G401 (cell line): ENCODE measurements around the gene PDLIM7. TPM values are rescaled to one million over a fixed set of nuclear protein-coding genes. Genes with fewer than 3 reads are reported as not detected.
"Not testable (repeated sequence)": the region's sequence is repeated elsewhere in the genome, so short reads cannot be mapped to it uniquely, and the experiment has no call there.

ENCODE experiments used
- DNase-seq: peaks from one replicate; pipeline ENCODE4 v3.0.0-alpha.2; 2015; ENCODE audit warnings: low spot score
- in situ Hi-C: cut with HindIII; loops from 2 replicates; pipeline ENCODE4 v1.10.0; 2016; ENCODE audit warnings: low sequenced_read_pairs, mixed read lengths
- total RNA-seq: library from RNA; depleted of rRNA; stranded (reverse); fragments of >200 nt; shearing (Covaris generic); gene quantifications from 2 replicates; pipeline ENCODE4 v1.2.3, GENCODE V29; 2014

PDLIM7 gene
- total RNA-seq, 1 experiment from 2014 or later: 297 TPM

DNA sequence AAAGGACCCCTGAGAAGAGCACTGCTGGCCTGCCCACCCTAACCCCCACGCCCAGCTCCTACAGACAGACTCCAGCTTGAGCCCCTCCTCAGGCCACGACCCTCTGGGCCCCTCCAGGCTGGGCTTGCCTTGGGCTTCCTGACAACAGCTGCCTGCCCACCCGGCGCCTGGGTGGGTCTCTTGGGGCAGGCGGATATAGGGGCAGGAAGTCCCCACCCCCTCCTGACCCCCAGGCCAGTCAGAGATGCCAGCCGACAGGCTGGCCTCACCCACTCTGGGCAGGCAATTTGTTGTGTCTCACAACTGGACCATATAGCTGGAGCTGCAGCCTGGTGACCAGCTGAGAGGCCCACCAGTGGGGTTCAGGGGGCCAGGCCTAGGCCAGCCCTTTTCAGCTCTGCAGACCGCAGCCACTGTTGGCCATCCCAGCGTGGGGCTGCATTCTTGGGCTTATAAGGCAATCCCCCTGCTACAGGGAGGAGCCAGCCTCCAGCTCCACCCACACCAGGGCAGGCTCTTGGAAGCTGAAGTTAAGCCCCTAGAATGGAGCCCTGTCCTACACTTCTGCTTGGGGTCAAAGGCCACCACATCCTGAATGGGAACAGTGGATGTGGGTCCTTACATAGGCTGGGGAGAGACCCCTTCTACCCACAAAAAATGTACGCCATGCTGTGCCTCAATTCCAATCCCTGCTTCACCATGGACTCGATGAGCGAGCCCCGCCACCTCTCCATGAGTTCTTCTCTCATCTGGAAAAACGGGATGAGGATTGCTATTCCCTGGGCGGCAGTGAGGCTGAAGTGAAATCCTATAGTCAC, 2.0 kb downstream of the PDLIM7 start:
- in situ Hi-C loops: no loop called here
- no peak for DNase-seq

DNA sequence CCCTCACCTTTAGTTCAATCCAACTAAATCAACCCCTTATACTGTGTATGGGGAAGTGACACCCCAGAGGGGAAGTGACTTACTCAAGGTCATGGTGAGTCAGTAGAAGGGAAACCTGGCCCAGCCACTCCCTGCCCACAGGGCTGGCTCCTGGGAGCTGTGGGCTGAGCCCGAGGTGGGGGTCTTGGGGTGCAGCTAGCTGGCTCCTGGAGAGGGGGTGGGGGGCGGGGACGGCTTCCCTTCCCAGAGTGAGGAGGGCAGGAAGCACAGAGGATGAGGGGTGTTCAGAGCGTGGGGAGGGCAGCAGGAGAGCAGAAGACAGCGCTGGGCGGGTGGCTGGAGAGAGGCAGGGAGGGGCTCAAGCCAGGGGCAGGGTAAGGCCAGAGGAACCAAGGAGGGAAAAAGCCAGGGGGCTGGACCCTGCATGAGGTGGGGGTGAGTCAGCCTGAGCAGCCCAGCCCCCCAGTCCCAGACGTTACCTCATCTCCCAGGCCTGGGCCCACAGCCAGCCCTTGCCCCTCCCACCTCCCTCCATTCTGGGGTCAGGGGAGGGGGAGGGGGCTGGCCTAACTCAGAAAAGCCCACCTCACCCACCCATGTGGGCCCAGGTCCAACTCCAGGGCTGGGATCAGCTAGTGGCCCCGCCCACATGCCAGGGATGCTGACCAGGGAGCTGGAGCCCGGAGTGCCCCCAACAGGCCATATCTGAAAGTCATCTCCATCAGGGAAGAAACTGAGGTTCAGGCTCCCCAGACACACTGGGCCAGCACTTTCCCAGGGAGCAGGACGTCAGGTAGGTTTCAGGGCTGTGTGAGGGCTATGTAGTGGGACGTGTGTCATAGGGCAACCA, 2.8 kb downstream of the PDLIM7 start:
- in situ Hi-C loops: no loop called here

DNA sequence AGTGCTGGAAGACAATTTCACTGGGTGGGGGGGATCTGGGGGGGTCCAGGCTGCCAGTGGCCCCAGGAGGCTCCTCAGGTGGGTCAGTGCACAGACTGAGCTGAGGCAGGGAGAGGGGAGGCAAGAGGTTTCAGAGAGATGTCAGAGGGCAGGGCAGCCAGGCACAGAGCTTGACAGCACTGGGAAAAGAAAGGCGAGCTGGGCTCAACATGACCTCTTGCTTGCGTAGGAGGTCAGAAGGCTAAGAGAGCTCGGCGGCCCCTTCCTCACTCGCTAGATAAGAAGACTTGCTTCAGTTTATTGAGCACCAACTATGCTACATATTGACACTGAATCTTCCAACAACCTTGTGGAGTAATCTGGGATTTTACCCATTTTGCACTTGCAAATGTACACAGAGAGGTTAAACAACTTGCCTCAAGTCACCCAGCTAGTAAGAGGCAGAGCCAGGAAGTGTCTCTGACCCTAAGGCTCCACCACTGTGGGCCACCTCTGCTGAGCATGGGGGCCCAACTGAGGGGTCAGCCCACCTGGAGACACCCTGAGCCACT, 3.5 kb downstream of the PDLIM7 start:
- in situ Hi-C loops: no loop called here
- DNase-seq: no peak

More for the DNA sequence above, 2.8 kb downstream of the PDLIM7 start:
- DNase-seq: no peak

DNA sequence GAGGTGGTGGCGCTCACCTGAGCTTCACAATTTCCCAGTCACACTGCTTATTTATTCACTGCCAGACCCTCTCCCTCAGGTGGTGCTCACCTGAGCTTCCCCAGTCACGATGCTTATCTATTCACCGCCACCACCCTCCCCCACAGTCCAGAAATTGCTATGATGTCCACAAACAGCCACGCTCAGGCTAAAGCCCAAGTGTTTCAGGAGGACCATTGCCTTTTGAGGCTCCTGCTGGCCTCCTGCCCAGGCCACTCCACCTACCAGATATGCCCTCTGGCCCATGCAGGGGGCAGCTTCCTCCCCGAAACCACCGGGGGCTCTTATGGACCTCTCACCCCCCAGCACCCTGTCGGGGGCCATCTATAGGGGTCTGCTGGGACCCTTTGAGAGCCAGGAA, 4.6 kb downstream of the PDLIM7 start:
- in situ Hi-C loops: no loop called here
- no peak for DNase-seq

DNA sequence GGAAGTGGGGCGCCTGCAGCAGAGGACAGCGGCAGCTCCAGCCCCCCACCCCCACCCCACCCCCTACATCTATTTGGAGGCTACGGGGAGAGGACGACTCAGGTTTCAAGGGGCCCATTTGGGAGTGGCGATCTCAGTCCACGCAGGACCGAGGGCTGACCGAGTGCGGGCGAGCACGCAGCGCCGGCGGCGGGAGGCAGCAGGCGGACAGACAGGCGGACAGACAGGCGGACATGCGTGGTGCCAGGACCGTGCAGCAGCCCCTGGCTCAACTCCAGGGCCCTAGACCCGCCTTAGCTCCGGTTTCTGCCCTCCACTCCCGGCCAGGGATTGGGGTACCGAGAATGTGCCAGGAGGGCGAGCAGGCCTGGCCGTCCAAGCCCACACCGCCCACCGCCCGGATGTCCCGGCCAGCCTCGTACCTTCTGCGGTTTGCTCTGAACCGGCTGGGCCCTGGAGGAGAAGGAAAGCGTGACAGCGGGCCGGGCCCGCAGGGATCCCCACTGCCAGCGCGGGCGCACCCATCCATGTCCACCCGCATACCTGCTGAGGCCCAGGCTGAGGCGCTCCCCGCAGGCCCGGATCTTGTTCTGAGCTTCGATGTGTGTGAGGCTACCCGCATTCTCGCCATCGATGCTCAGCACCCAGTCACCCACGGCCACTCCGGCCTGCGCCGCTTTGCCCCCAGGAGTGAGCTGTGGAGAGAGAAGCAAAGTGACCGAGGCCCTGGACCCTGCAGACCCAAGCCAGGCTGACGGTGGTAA, 5.2 kb downstream of the PDLIM7 start:
- in situ Hi-C loops: no loop called here
- no peak for DNase-seq

DNA sequence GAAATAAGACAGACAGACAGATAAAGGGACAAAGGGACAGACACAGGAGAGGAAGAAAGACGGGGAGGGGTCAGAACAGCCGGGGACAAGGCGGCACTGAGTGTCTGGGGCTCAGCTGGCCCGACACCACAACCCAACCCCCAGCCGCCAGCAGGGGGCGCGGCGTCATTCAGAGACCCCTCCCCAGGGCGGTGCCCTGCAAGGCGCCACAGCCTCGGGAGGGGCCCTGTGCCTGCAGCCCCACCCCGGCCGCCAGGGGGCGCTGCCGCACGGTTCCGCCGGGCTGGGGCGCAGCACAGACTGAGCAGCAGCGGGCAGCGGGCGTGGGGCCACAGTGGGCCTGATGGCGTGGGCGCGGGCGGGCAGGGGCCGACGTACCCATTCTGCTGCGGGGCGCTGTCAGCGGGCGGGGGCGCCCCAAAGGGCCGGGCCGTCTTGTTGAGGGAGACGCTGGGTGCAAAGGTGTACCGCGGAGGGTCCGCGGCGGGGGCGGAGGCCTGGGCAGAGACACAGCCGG, 5.9 kb downstream of the PDLIM7 start:
- in situ Hi-C loops: no loop called here
- no peak for DNase-seq

DNA sequence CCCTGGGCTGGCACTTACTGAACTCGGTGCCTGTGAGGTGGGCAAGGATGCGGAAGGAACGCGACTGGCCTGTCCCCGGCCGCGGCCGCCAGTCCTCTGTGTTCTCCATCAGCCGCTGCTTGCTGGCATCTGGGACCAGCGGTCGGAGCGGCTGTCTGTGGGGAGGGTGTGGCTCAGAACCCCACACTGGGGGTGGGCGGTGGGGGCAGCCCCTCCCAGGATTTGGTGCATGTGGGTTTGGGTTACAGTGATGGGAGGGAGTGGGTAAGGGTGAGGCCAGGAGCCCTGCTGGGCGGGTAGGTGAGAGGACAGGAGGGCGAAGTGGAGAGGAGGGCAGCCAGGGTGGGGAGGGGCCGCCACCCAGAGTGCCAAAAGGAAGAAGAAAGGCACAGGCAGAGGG, 6.4 kb downstream of the PDLIM7 start:
- no peak for DNase-seq
- in situ Hi-C loops: no loop called here

DNA sequence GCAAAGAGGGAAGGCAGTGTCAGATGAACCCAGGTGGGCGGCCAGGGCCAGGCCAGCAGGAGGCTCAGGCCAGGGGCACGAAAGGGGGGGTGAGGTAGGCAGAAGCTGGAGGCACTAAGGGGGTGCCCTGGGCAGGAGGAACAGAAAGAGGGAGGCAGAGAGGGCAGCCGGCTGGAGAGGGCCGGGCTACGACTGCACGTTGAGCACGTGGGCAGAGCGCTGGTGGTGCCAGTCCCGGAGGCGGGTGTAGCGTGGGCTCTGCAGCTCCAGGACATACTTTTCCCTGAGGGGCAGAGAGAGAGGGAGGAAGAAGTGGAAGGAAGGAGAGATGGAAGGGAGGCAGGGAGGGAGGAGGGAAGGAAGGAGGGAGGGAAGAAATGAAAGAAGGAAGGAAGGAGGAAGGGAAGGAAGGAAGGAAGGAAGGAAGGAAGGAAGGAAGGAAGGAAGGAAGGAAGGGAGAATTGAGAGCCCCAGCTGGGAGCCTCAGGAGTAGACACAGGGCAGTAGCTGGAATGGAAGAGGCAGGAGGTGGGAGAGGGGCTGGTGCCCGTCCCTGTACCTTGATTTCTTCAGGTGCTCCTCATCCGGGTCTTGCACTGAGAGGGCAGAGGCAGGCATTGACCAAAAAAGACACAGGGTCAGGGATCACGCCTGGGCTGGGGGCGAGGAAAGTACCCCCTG, 7.0 kb downstream of the PDLIM7 start:
- in situ Hi-C loops: no loop called here
- DNase-seq: peak; percentile 68

DNA sequence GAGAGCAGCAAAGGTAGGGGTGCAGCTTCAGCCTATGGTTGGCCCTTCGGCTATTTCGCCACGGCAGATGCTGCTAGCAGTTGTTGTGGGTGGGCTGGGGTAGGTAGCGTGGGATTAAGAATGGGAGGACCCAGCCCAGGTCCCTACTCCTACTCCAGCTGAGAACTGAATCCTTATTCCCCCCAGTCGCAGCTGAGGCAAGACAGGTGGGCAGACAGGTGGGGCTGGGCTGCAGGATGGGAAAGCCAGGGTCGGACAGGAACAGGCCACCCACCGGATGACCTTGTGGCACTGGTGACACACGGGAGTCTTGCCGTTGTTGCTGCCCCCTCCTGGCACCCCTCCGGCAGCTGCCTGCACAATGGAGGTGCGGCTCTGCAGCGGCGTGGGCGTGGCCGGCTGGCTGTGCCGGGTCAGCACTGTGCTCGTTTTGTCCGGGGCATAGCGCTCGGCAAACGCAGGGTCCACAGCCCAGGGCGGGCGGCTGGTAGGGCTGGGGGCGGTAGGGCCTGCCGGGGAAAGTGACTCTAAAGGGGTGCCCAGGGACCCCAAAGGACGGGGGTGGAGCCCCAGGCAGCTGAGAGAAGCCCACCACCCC, 8.2 kb downstream of the PDLIM7 start:
- no peak for DNase-seq
- in situ Hi-C loops: no loop called here

DNA sequence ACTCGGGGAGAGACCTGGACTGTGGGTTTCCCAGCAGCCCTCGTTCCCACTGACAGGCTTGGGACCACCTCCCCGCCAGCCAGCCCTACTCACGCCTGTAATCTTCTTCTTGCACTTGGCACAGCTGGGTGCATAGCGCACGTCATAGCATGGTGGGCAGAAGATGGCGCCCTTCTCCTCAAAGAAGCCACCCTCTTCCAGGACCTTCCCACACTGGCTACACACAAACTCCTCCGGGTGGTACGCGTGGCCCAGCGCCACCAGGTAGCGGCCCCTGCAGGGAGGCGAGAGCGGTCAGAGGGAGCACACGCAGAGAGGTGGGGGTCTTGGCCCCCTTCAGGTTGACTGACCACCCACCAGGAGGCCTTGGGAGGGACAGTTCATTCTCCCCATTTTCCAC, 9.4 kb downstream of the PDLIM7 start:
- in situ Hi-C loops: no loop called here
- DNase-seq: no peak

DNA sequence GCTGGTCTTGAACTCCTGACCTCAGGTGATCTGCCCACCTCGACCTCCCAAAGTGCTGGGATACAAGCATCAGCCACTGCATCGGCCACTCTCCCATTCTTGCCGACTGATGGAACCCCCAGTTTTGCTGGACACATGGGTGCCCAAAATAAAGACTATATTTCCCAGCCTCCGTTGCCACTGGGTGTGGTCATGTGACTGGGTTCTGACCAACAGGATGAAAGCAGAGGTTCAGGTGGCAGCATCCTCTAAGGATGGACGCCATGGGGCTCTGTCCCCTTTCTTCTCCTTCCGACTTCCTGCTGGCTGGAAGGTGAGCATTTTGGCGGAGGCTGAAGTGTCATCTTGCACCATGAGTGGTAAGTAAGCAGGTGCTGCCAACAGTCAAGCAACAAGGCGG, 10.3 kb downstream of the PDLIM7 start:
- in situ Hi-C loops: no loop called here

DNA sequence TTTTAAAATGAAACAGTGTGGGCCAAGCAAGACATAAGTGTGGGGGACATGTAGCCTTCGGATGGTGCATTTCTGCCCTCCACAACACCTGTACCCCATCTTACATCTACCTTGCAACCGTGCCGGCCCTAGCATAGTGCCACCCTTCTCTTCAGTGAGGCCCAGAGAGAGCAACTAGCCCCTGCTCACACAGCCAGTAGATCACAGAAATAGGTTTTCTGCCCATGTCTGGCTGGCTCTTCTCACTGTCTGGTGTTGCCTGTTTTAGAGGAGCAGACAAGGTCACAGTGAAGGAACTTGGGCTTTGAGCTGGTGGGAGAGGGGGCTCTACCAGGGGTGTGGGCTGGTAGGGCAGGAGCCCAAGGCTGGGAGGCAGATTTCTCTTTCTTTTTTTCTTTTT, 11.1 kb downstream of the PDLIM7 start:
- DNase-seq: no peak
- in situ Hi-C loops: no loop called here

More for the DNA sequence above, 10.3 kb downstream of the PDLIM7 start:
- DNase-seq: no peak

DNA sequence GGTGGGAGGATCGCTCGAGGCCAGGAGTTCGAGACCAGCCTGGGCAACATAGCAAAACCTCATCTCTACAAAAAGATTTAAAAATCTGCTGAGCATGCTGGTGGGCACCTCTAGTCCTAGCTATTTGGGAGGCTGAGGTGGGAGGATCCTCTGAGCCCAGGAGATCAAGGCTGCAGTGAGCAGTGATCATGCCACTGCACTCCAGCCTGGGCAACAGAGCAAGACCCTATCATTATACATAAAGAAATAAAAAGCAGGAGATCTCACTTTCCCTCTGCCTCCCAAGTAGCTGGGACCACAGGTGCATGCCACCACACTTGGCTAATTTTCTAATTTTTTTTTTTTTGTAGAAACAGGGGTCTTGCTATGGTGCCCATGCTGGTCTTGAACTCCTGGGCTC, 11.7 kb downstream of the PDLIM7 start:
- in situ Hi-C loops, DNase-seq: not testable (repeated sequence)

DNA sequence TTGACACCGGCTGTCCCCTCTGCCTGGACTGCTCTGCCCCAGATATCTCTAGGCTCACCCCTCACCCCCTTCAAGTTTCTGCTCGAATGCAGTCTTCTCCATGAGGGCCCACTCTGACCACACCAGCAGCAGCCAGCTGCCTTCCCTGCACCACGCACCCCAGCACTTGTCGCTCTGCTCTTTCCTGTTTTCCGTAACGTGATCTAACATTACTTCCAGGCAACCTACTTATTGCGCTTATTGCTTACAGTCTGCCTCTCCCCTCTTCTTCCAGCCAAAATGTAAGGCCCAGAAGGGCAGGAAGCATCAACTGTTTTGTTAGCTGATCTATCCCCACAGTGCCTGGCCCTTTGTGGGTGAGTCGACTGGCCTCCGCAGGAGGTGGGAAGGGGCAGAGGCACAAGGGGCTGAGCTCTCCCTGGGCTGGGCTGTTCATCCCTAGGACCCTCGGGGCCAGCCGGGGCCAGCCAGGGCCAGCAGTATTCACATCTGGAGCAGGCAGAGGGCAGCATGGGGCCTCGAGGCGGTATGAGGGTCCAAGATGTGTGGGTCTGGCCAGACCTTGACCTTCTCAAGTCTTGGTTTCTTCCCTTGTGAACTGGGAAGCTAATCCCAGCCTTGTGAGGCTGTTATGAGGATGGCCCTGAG, 12.4 kb downstream of the PDLIM7 start:
- in situ Hi-C loops: no loop called here
- no peak for DNase-seq

DNA sequence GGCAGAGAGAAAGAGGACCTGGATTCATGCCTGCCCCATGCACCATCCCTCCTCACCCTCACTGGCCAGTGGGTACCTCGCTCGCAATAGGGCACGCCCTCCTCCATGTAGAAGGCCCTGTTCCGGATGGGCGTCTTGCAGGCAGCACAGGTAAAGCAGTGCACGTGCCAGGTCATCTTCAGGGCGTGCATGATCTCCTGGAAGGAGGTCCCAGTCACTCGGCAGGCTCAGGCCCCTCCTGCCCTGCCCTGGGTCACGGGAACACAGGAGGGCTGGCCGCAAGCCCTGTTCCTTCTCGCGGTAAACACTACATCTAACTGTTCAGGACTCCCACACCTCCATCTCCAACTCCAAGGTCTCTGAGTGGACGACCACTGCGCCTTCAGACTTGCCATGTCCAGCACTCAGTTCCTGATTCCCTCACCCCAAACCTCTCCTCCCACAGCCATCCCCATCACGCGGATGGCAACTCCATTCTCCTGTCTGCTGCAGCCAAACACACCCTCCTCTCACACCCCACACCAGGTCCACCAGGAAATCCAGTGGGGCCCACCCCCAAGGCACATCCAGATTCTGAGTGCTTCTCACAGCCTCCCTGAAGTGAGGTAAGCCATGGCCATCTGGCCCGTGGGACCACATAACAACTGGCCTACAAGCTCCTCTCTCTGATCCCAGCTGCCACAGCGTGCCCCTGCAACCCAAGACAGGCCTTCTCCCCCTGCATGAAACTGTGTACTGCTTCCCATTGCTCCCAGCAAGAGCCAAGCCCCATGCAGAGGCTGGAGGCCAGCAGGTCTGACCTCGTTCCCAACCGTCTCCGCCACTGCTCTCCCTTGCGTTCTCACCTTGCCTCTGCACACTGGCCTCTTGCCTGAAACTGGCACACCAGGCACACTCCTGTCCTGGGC, 13.2 kb downstream of the PDLIM7 start:
- no peak for DNase-seq
- in situ Hi-C loops: no loop called here

DNA sequence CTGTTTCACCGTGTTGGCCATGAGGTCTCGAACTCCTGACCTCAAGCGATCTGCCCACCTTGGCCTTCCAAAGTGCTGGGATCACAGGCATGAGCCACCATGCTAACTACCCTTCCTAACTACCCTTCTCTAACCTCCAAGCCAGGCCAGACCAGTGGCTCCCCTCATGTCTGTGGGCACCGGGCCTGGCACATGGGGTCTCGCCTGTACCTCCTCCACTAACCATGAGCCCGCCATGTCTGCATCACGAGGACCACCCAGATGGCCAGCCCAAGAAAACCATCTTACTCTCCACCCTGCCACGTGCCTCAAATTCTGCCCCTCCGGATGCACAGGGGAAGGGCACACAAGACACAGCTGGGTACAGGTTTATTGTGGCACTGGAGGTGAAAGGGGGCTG, 14.4 kb downstream of the PDLIM7 start:
- DNase-seq: no peak
- in situ Hi-C loops: no loop called here

DNA sequence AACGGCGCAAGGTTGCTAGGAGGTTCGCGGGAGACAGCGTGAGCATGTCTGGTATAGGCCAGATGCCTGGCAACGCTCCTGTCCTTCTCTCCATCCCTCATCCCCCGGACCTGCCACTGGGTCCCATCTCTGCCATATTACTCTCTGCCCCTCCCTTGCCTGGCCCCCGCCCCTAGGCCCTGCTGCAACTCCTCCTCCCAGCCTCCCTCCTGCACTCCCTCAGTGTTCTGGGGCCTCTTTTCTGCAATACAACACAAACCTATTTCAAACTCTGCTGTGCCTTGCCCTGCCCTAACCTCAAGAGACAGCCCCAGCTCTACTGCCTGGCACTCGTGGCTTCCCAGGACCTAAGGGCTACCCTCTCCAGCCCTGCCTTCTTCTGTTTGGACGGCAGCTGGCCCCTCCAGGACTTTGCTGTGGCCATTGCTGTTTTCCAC, 15.0 kb downstream of the PDLIM7 start:
- no peak for DNase-seq
- in situ Hi-C loops: no loop called here
